OCI-LY3 (cell line): Measurements from ENCODE around the gene CMSS1.

Source experiments
- H2AFZ ChIP-seq: fragments of 200-600, 300-600 bp; shearing (Covaris generic); 2 replicates; pipeline ENCODE4 v1.6.0; 2014; ENCODE audit warnings: antibody characterized with exemption, low read depth, low read length
- H3K27ac ChIP-seq: fragments of 200-600, 300-600 bp; sonication (generic); 2 replicates; pipeline ENCODE4 v1.5.1; 2014; ENCODE audit warnings: mild to moderate bottlenecking, low read length, moderate library complexity, mixed read lengths
- H3K27me3 ChIP-seq: fragments of 200-600, 300-600 bp; sonication (generic); 2 replicates; pipeline ENCODE4 v1.6.1; 2014; ENCODE audit warnings: low read depth, low read length, mixed read lengths
- H3K36me3 ChIP-seq: fragments of 200-600, 300-600 bp; sonication (generic); replicated peaks from 2 replicates; pipeline ENCODE3; 2014; ENCODE audit warnings: low read depth, low read length, mixed read lengths
- H3K4me1 ChIP-seq: fragments of 300-600, 200-600 bp; sonication (generic); 2 replicates; pipeline ENCODE4 v1.6.1; 2014; ENCODE audit warnings: low read length, mixed read lengths
- H3K4me2 ChIP-seq: fragments of 200-600, 300-600 bp; sonication (generic); 2 replicates; pipeline ENCODE4 v1.6.1; 2014; ENCODE audit warnings: low read length, mixed read lengths
- H3K4me3 ChIP-seq: fragments of 300-600, 200-600 bp; sonication (generic); 2 replicates; pipeline ENCODE4 v1.5.1; 2014; ENCODE audit warnings: antibody characterized with exemption, mild to moderate bottlenecking, low read length, moderate library complexity
- H3K79me2 ChIP-seq: fragments of 300-600, 200-600 bp; shearing (Covaris generic); 2 replicates; pipeline ENCODE4 v1.6.1; 2014; ENCODE audit warnings: mild to moderate bottlenecking, low read length, mixed read lengths
- H3K9ac ChIP-seq: fragments of 300-600, 200-600 bp; shearing (Covaris generic); 2 replicates; pipeline ENCODE4 v1.6.0; 2014; ENCODE audit warnings: mild to moderate bottlenecking, low read length, moderate library complexity
- H3K9me3 ChIP-seq: fragments of 200-600, 300-600 bp; shearing (Covaris generic); 2 replicates; pipeline ENCODE4 v1.6.1; 2014; ENCODE audit warnings: low read length, mixed read lengths; ENCODE audit not compliant: insufficient read depth
- H4K20me1 ChIP-seq: fragments of 200-600, 300-600 bp; sonication (generic); 2 replicates; pipeline ENCODE4 v1.6.1; 2016; ENCODE audit warnings: low read length, mixed read lengths; ENCODE audit not compliant: insufficient read depth
- EZH2phosphoT487 ChIP-seq: fragments of 200-600 bp; shearing (Covaris generic); IDR thresholded peaks from 2 replicates; pipeline ENCODE4 v1.6.1; 2018; ENCODE audit warnings: antibody characterized with exemption, mixed run types, low read depth
- TF ChIP-seq, protein P1 (sequence below): fragments of 200-600, 300-600 bp; sonication (generic); IDR thresholded peaks from 2 replicates; pipeline ENCODE4 v1.5.1; 2014; ENCODE audit warnings: antibody characterized with exemption, low read length, low read depth

The CMSS1 gene

GRCh38 chr3:100122321-100122720 lies 304.7 kb downstream of the CMSS1 start:
- H3K27me3 ChIP-seq: no peaks in the 10 kb centered on the region
- TF ChIP-seq, protein P1, sequence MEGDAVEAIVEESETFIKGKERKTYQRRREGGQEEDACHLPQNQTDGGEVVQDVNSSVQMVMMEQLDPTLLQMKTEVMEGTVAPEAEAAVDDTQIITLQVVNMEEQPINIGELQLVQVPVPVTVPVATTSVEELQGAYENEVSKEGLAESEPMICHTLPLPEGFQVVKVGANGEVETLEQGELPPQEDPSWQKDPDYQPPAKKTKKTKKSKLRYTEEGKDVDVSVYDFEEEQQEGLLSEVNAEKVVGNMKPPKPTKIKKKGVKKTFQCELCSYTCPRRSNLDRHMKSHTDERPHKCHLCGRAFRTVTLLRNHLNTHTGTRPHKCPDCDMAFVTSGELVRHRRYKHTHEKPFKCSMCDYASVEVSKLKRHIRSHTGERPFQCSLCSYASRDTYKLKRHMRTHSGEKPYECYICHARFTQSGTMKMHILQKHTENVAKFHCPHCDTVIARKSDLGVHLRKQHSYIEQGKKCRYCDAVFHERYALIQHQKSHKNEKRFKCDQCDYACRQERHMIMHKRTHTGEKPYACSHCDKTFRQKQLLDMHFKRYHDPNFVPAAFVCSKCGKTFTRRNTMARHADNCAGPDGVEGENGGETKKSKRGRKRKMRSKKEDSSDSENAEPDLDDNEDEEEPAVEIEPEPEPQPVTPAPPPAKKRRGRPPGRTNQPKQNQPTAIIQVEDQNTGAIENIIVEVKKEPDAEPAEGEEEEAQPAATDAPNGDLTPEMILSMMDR: no peak
- TF ChIP-seq EZH2phosphoT487: no peak
- H3K9ac ChIP-seq: no peak overlapping the region
- no peak overlapping the region for H3K27ac ChIP-seq
- no peak overlapping the region for H3K4me3 ChIP-seq
- H3K9me3 ChIP-seq: no peaks in the 10 kb centered on the region
- no peak overlapping the region for H3K4me2 ChIP-seq
- no peaks in the 10 kb centered on the region for H4K20me1 ChIP-seq
- no peak overlapping the region for H2AFZ ChIP-seq
- no peaks in the 10 kb centered on the region for H3K36me3 ChIP-seq
- H3K4me1 ChIP-seq: no peaks in the 10 kb centered on the region
- no peaks in the 10 kb centered on the region for H3K79me2 ChIP-seq

DNA sequence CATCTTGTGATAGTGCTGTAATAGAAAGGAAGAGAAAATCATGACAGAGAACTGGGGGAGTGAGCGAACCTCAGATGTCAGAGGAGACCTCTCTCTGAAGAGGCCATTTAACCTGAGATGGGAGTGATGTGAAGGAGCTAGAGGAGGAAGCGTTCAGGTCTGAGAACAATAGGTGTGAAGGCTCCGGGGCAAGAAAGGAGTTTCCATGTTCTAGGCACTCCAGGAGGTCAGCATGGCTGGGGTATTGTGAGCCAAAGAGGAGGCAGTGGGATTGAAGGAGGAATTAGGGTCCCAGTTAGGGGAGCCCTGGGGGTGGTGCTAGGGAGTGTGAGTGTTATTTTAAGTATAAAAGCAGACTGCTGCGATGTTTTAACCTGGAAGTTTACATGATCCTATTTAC lies 305.4 kb downstream of the CMSS1 start:
- Histone ChIP-seq H3K36me3 (no peaks in the 10 kb centered on the region), H3K4me3 (no peak overlapping the region), H3K4me2 (no peak overlapping the region), H3K79me2 (no peaks in the 10 kb centered on the region), H2AFZ (no peak overlapping the region), H3K27ac (no peak overlapping the region), H3K9me3 (no peaks in the 10 kb centered on the region), H4K20me1 (no peaks in the 10 kb centered on the region), H3K9ac (no peak overlapping the region), H3K27me3 (no peaks in the 10 kb centered on the region), H3K4me1 (no peaks in the 10 kb centered on the region)
- TF ChIP-seq, protein P1: no peak
- TF ChIP-seq EZH2phosphoT487: no peak

DNA sequence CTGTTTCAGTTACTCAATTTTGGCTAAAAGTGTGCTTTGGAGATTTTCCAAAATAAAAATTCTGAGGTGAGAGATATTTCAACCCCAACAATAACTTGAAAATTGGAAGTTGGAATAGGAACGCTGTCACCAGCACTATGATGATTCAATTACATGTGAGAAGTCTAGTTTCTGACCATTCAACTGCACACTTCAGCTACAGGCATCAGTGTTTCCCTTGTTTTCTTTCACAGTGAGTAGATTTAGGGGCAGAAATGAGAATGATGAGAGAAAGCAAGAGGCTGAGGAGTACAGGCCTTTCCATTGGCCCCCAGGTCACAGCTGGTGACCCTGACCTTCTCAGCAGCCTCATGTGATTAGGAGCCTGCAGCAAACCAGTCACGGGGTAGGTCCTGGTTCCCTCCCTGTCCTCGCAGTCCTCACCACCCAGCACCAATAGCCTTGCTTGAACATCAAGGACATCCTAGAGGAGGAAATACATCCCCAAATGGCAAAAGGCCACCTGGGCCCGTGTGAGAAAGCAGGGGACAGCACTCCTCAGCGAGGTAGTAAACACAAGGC lies 306.6 kb downstream of the CMSS1 start:
- H3K36me3 ChIP-seq: no peaks in the 10 kb centered on the region
- H3K4me1 ChIP-seq: no peaks in the 10 kb centered on the region
- no peak overlapping the region for H3K27ac ChIP-seq
- H2AFZ ChIP-seq: no peak overlapping the region
- no peak overlapping the region for H3K9ac ChIP-seq
- H3K79me2 ChIP-seq: no peaks in the 10 kb centered on the region
- H3K9me3 ChIP-seq: no peaks in the 10 kb centered on the region
- no peak overlapping the region for H3K4me3 ChIP-seq
- H3K27me3 ChIP-seq: no peaks in the 10 kb centered on the region
- TF ChIP-seq, protein P1: no peak
- no peaks in the 10 kb centered on the region for H4K20me1 ChIP-seq
- no peak overlapping the region for H3K4me2 ChIP-seq

GRCh38 chr3:100125161-100125938 lies 307.7 kb downstream of the CMSS1 start:
- no peaks in the 10 kb centered on the region for H4K20me1 ChIP-seq
- no peaks in the 10 kb centered on the region for H3K27me3 ChIP-seq
- no peaks in the 10 kb centered on the region for H3K4me1 ChIP-seq
- TF ChIP-seq, protein P1: no peak
- no peak overlapping the region for H3K4me2 ChIP-seq
- no peaks in the 10 kb centered on the region for H3K36me3 ChIP-seq
- no peak overlapping the region for H3K9ac ChIP-seq
- no peaks in the 10 kb centered on the region for H3K9me3 ChIP-seq
- no peak overlapping the region for H3K27ac ChIP-seq
- no peaks in the 10 kb centered on the region for H3K79me2 ChIP-seq
- H2AFZ ChIP-seq: no peak overlapping the region
- no peak overlapping the region for H3K4me3 ChIP-seq
